H1 (cell line): Measurements from ENCODE around the gene OR2H1.

ENCODE experiments used
- ATF2 ChIP-seq: IDR thresholded peaks from 2 replicates; pipeline ENCODE4 v1.6.1; 2012; ENCODE audit warnings: low read length, inconsistent platforms
- SP2 ChIP-seq: IDR thresholded peaks from 2 replicates; pipeline ENCODE4 v1.6.1; 2012; ENCODE audit warnings: mild to moderate bottlenecking, low read length, inconsistent platforms

DNA sequence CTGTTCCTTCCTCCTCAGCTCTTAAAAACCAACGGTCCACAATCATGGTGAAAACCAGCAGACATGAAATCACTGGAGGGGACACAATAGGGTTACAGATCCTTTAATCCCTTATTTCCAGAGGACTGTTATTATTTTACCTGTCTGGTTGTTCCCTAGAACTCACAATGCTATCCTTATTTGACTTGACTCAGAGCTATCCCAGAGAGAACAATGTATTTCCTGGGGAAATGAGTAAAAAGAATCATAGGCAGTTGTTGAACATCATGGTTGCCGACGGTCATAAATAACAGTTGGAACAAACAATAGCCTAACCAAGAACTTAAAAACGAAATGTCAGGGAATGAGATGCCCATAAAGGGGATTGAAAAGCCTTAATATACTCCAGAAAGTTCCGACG is 9.3 kb downstream of the OR2H1 start:
- TF ChIP-seq ATF2 (no peak), SP2 (no peak)
